PFSK-1 (cell line): ENCODE data around the gene GALNT1.

Source experiments
- FOXP2 ChIP-seq: optimal IDR thresholded peaks from 2 replicates; pipeline ENCODE3; 2011; ENCODE audit warnings: borderline replicate concordance, control low read depth, inconsistent platforms; ENCODE audit not compliant: insufficient read depth; ENCODE audit errors: extremely low read length, extremely low read depth
- POLR2AphosphoS5 ChIP-seq: IDR thresholded peaks from 2 replicates; pipeline ENCODE4 v1.6.1; 2012; ENCODE audit warnings: low read depth, mild to moderate bottlenecking, control low read depth, low read length, moderate library complexity
- REST ChIP-seq, 2 experiments: IDR thresholded peaks; 2 replicates each; pipeline versions ENCODE4 v1.6.1 to v1.8.0; 2011 to 2012; ENCODE audit warnings: low read depth in 2 of 2, low read length in 2 of 2, control low read depth in 1 of 2, inconsistent platforms in 1 of 2, mild to moderate bottlenecking in 1 of 2, moderate library complexity in 1 of 2; ENCODE audit not compliant: insufficient read depth in 1 of 2
- SIN3A ChIP-seq: IDR thresholded peaks from 2 replicates; pipeline ENCODE4 v1.6.1; 2012; ENCODE audit warnings: mild to moderate bottlenecking, low read length, moderate library complexity, borderline replicate concordance; ENCODE audit not compliant: insufficient read depth
- TAF1 ChIP-seq: IDR thresholded peaks from 2 replicates; pipeline ENCODE4 v1.6.1; 2012; ENCODE audit warnings: low read length, control low read depth, borderline replicate concordance; ENCODE audit not compliant: insufficient read depth

Gene GALNT1

GRCh38 chr18:35693829-35694228 lies 112.3 kb downstream of the GALNT1 start:
- TF ChIP-seq SIN3A (no peak), REST (IDR thresholded peaks at IDR 0.05; ENCODE audit: insufficient read depth in 1 of 2, low read depth in 2 of 2, low read length in 2 of 2) (no peak), TAF1 (no peak), POLR2AphosphoS5 (no peak), FOXP2 (no peak)

- no peak for TF ChIP-seq TAF1
- no peak for TF ChIP-seq SIN3A
- TF ChIP-seq FOXP2: no peak
- no peak for TF ChIP-seq POLR2AphosphoS5
- TF ChIP-seq REST (IDR thresholded peaks at IDR 0.05; ENCODE audit: insufficient read depth in 1 of 2, low read depth in 2 of 2, low read length in 2 of 2): no peak
These were observed 113.3 kb downstream of the GALNT1 start for GRCh38 chr18:35694808-35695207.

GRCh38 chr18:35695384-35695783 lies 113.8 kb downstream of the GALNT1 start:
- no peak for TF ChIP-seq SIN3A
- no peak for TF ChIP-seq FOXP2
- TF ChIP-seq TAF1: no peak
- no peak for TF ChIP-seq POLR2AphosphoS5
- TF ChIP-seq REST (IDR thresholded peaks at IDR 0.05; ENCODE audit: insufficient read depth in 1 of 2, low read depth in 2 of 2, low read length in 2 of 2): no peak

GRCh38 chr18:35695803-35696202 lies 114.3 kb downstream of the GALNT1 start:
- TF ChIP-seq REST (IDR thresholded peaks at IDR 0.05; ENCODE audit: insufficient read depth in 1 of 2, low read depth in 2 of 2, low read length in 2 of 2) (no peak), POLR2AphosphoS5 (no peak), TAF1 (no peak)

GRCh38 chr18:35696307-35696706 lies 114.8 kb downstream of the GALNT1 start:
- no peak for TF ChIP-seq FOXP2
- TF ChIP-seq TAF1: no peak
- TF ChIP-seq SIN3A: no peak
- no peak for TF ChIP-seq REST (IDR thresholded peaks at IDR 0.05; ENCODE audit: insufficient read depth in 1 of 2, low read depth in 2 of 2, low read length in 2 of 2)
